ENCODE data around the gene LMX1A.

Gene LMX1A

GRCh38 chr1:165355977-165356811, at the start of gene LMX1A:
LMX1A (minus strand) TSS chr1:165356715; CDS start chr1:165355559, 1,156 bp downstream.
- no peak for DNase-seq

GRCh38 chr1:165403835-165404482, 47.4 kb upstream of the LMX1A start:
- DNase-seq, result peak; percentile 44

GRCh38 chr1:165402517-165403111, 46.1 kb upstream of the LMX1A start:
- DNase-seq, result no peak

DNA sequence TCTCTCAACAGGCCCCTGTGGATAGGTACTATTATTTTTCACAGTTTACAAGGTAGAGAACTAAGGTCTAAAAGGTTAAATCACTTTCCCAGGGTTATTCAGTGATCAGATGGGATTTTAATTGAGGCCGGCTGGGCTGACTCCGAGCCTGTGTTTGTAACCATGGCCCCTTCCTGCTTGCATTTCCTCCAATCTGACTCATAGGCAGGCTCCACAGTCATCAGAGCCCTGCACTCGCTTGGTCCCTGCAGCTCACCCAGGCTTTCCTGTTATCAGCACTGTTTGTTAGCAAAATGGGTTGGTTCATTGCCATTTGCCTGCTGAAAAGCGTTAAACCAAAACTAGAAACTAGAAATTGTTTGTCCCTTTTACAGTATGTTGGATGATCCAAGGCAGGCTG, 41.4 kb upstream of the LMX1A start:
- no peak for DNase-seq

GRCh38 chr1:165395901-165396300, 39.4 kb upstream of the LMX1A start:
- DNase-seq, result no peak

- DNase-seq, result peak; percentile 32
Observed at GRCh38 chr1:165395478-165395877, 39.0 kb upstream of the LMX1A start.

GRCh38 chr1:165392634-165393571, 36.4 kb upstream of the LMX1A start:
- peak; percentile 74 for DNase-seq

DNA sequence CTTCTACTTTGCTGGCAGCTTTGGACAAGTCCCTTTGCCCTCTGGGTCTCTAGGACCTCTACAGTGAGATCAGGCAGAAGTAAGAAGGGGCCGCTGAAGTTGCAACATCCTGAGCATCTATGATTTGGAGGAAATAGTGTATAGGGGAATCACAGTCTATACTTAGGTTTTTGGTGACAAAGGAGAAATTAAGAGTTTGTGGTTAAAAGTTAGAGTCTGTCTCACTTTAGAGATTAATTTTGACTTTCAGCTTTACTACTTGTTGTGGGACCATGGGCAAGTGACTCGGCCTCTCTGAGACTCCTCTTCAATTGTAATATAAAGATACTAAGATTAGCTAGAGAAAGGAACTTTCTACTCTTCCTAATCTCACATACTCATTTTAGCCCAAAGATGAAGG, 33.1 kb upstream of the LMX1A start:
- no peak for DNase-seq

DNA sequence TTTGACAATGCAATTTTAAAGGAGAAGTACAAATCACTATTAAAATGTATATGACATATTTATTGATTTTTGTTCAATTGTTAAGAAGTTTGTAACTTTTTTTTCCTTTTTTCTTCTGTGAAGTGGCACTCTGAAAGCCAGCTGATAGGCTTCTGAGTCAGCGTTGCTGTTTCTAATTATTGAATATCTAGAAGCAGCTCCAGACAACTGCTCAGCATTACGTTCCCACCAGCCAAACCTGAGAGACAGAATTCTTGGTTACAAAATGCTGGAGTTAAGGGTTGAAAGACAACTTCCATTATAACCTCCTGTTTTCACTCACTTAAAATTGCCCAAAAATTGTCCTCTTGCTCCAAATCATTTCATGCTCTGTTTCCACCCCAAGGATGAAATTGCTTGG, 31.4 kb upstream of the LMX1A start:
- DNase-seq, result no peak

GRCh38 chr1:165387505-165387904, 31.0 kb upstream of the LMX1A start:
- no peak for DNase-seq

DNA sequence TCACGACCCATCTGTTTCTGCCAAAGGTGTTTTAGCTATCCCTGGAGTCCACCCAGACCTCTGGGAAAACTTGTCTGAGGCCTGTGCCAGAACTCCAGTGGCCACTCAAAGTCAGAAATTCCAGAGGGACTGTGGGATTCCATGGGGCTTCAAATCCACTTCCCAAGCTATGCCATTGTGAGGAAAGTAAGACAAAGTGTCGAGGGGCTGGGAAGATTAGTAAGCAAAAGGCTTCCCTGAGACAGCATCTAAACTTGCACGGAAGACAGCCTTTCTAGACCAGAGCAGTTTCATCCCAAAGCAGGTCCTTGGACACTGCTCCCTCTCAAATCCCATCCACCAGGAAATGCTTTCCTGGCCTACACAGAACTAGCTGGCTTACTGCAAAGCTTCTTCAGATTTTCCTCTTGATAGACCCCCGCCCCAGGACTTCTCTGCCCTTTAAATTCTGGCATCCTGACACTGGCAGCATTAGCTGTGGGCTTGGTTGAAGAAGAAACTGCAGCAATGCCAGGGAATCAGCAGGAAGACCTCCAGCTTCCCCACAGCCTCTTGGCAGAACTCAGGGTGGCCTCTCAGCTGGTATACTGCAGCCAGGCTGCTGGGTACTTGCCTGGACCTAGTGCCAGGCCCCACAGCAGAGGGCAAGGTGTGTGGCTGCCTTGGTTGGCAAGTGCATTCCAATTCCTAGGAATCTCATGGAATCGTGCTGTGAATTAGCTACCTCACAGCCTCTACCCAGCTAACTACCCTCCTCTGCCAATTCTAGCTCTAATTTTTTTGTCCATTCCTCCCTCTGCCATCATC, 27.3 kb upstream of the LMX1A start:
- DNase-seq, result no peak

DNA sequence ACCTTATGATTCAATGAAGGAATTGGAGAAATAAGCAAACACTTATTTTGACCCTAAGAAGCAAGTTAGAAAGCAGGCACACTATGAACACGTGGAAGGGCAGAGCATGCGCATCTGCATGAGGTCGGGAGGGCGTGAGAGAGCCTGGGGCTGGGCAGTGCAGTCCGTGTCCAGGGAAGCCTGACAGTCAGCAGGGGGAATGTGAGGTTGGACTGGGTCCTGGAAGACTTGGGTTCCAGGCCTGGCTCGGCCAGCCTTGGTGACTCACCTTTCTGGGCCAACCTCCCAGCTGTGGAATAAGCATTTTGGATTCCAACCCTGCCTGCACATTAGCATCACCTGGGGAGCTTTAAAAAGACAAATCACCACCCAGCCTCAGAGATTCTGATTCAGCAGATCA, 26.6 kb upstream of the LMX1A start:
- DNase-seq, result no peak

- no peak for DNase-seq
Observed at GRCh38 chr1:165381745-165382505, 25.4 kb upstream of the LMX1A start.

- DNase-seq, result no peak
Observed at GRCh38 chr1:165376811-165377311, 20.3 kb upstream of the LMX1A start.

GRCh38 chr1:165376041-165376810, 19.7 kb upstream of the LMX1A start:
- DNase-seq, result peak; percentile 71

- peak; percentile 39 for DNase-seq
Observed at GRCh38 chr1:165375623-165376022, 19.1 kb upstream of the LMX1A start.

DNA sequence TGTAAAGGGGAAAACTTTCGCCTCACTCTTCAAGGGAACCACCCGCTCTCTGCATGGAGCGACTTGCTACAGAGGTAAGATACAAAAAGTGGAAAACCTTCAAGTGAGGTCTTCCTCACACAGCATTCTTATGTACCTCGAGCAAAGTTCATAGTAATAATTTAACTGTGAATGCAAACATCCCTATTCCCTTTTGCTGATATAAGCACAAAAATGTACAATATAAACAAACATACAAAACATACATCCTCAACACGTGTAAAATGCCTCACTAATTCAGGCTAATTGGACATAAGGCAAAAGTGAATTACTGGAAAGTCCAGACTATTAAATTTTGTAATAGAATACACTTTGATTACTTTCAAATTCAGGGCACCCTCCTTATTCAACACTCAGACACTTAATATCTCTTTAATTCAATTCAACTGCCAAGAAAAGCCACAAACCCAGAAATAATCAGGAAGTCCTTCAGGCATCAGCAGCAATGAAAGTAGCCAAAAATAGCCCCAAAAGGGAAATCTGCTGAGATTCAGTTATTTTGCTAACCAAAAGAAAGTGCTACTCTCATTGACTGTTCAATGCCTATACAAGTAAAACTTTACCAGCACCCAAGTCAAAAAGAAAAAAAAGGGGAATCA, 15.2 kb upstream of the LMX1A start:
- DNase-seq, result no peak

- no peak for DNase-seq
Observed at GRCh38 chr1:165369255-165369848, 12.8 kb upstream of the LMX1A start.

GRCh38 chr1:165367375-165367993, 11.0 kb upstream of the LMX1A start:
- peak; percentile 72 for DNase-seq

Measured in NCI-H1105 treated with DMSO at 0.1 percent for 48 hours (cell line).